HUES64 (cell line): ENCODE measurements around the gene OR2T10.
"Not testable (repeated sequence)": the region's sequence is repeated elsewhere in the genome, so short reads cannot be mapped to it uniquely, and the experiment has no call there.

Experiments used
- H3K27ac ChIP-seq: 2 replicates; pipeline ENCODE4 v1.7.0; 2013; ENCODE audit warnings: low read depth, low read length, inconsistent platforms
- H3K27me3 ChIP-seq: 2 replicates; pipeline ENCODE4 v1.6.1; 2013; ENCODE audit warnings: mild to moderate bottlenecking, low read length; ENCODE audit not compliant: insufficient read depth
- H3K36me3 ChIP-seq: 2 replicates; pipeline ENCODE4 v1.6.1; 2013; ENCODE audit warnings: mild to moderate bottlenecking, low read length; ENCODE audit not compliant: insufficient read depth
- H3K4me1 ChIP-seq: 2 replicates; pipeline ENCODE4 v1.6.1; 2013; ENCODE audit warnings: mild to moderate bottlenecking, low read length, moderate library complexity; ENCODE audit not compliant: insufficient read depth
- H3K4me3 ChIP-seq: 2 replicates; pipeline ENCODE4 v1.5.1; 2013; ENCODE audit warnings: mild to moderate bottlenecking, low read length, moderate library complexity
- H3K9ac ChIP-seq: 2 replicates; pipeline ENCODE4 v1.6.1; 2013; ENCODE audit warnings: mild to moderate bottlenecking, low read depth, low read length
- H3K9me3 ChIP-seq: 2 replicates; pipeline ENCODE4 v1.6.1; 2013; ENCODE audit warnings: low read depth, low read length; ENCODE audit not compliant: insufficient read depth
- WGBS: fragments of 150-250, 120-280 bp; methylation state at CpG from one replicate; pipeline ENCODE4 v1.1.7; 2013; ENCODE audit warnings: missing lambda C conversion rate; 5-methylcytosine and 5-hydroxymethylcytosine counted together

OR2T10 gene

DNA sequence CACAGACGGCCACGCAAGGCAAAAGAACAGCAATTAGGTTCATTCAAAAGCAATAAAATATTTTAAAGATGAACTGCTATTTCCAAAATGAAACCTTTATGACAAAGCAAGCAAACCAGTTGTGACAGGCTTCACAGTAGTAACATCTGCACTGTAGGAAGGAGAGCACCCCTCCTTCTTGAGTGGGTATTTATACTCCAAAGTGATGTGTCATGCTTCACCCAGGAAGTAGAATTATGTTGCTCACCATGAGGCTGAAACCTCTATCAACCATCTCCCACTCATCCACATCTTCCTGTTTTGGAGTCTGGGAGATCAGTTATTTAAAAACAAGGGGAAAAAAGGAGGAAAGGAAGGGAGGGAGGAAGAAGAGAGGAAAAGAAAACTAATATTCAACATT is 885 bp downstream of the OR2T10 start:
- H3K4me1 ChIP-seq, result no peaks in the 10 kb centered on the region
- peaks cover 91% of the 10 kb centered on the region for H3K9me3 ChIP-seq
- no peaks in the 10 kb centered on the region for H3K36me3 ChIP-seq
- H3K4me3 ChIP-seq, result no peak overlapping the region
- no peaks in the 10 kb centered on the region for H3K27me3 ChIP-seq
- 91% methylated on average over 2 of the region's 2 CpGs for WGBS
- no peak overlapping the region for H3K27ac ChIP-seq
- no peak overlapping the region for H3K9ac ChIP-seq

DNA sequence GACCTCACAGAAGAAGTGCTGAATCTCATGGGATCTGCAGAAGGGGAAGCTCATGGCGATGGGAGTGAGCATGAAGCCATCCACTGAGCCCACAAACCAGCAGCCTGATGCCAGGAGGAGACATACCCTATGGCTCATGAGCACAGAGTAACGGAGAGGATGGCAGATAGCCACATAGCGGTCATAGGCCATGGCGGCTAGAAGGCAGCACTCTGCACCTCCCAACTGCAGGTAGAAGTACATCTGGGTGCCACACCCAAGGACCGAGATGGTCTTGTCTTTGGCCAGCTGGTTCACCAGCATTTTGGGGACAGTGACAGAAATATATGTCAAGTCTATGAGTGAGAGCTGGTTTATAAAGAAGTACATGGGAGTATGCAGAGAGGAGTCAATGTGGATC is 4.3 kb downstream of the OR2T10 start:
- peaks cover 94% of the 10 kb centered on the region for H3K9me3 ChIP-seq
- H3K27me3 ChIP-seq, result no peaks in the 10 kb centered on the region
- WGBS, result 77% methylated on average over 5 of the region's 5 CpGs
- no peaks in the 10 kb centered on the region for H3K36me3 ChIP-seq
- H3K27ac ChIP-seq, result no peak overlapping the region
- H3K4me1 ChIP-seq, result no peaks in the 10 kb centered on the region
- H3K9ac ChIP-seq, result no peak overlapping the region
- H3K4me3 ChIP-seq, result no peak overlapping the region

DNA sequence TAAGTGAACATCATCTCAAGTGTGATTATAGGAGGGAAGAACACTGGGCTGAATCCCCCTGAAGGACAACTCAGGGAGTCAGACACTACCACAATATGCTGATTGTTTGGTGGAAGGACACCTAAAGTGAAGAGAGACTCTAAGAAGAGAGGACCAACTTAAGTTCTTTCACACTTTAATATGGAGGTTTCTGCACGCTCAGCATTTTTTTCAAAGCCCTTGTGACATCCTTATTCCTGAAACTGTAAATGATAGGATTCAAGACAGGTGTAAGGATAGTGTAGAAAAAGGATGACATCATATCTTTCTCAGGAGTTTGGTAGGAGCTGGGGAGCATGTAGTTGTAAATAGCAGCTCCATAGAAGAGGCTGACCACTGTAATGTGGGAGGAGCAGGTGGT is 4.8 kb downstream of the OR2T10 start:
- 63% methylated on average over 1 of the region's 1 CpG for WGBS
- H3K27ac ChIP-seq, result no peak overlapping the region
- no peak overlapping the region for H3K4me3 ChIP-seq
- no peaks in the 10 kb centered on the region for H3K4me1 ChIP-seq
- H3K9me3 ChIP-seq, result peaks cover 97% of the 10 kb centered on the region
- no peaks in the 10 kb centered on the region for H3K36me3 ChIP-seq
- no peak overlapping the region for H3K9ac ChIP-seq
- no peaks in the 10 kb centered on the region for H3K27me3 ChIP-seq

DNA sequence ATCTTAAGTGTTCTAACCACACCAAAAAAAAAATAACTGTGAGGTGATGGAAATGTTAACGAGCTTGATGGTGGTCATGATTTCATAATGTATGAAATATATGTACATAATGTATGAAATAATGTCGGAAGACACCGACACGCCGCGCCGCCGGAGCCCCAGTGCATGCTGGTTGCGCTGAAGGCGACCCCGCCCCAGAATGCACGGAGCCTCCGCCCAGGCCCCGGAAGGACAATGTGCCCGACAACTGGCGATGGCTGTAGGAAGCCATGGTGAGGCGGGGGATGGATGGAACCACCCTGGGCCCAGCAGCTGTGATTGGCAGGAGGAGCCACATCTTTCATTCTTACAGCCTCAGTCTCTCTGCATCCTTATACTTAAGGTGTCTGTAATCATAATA is 7.4 kb downstream of the OR2T10 start:
- H3K27me3 ChIP-seq, result no peaks in the 10 kb centered on the region
- no peaks in the 10 kb centered on the region for H3K4me1 ChIP-seq
- H3K4me3 ChIP-seq, result no peak overlapping the region
- peaks cover 99% of the 10 kb centered on the region for H3K9me3 ChIP-seq
- no peak overlapping the region for H3K27ac ChIP-seq
- 88% methylated on average over 17 of the region's 17 CpGs for WGBS
- H3K36me3 ChIP-seq, result no peaks in the 10 kb centered on the region
- no peak overlapping the region for H3K9ac ChIP-seq

DNA sequence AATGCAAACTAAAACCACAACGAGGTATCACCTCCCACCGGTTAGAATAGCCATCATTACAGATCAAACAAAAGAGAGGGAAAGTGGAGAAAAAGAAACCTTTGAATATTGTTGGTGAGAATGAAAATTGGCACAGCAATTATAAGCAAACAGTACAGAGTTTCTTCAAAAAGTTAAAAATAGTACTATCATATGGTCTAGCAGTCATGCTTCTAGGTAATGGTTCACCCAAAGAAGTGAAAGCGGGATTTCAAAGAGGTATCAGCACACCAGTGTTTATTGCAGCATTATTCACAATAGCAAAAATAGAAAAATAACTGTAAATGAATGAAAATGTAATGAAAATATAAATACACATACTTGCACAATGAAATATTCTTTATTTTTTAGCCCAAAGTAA is 8.2 kb downstream of the OR2T10 start:
- Histone ChIP-seq H3K36me3 (no peaks in the 10 kb centered on the region), H3K9ac (no peak overlapping the region), H3K27ac (no peak overlapping the region), H3K4me3 (no peak overlapping the region), H3K27me3 (no peaks in the 10 kb centered on the region), H3K4me1 (no peaks in the 10 kb centered on the region), H3K9me3 (peaks cover 98% of the 10 kb centered on the region)
- WGBS, result 56% methylated on average over 1 of the region's 3 CpGs

DNA sequence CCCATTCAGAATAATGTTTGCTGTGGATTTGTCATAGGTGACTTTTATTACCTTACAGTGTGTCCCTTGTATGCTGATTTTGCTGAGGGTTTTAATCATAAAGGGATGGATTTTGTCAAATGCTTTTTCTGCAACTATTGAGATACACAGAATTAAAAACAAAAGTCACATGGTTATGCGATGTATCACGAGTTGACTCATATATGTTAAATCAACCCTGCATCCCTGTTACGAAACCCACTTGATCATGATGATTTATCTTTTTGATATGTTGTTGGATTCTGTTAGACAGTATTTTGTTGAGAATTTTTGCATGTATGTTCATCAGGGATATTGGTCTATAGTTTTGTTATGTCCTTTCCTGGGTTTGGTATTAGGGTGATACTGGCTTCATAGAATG is 12.2 kb downstream of the OR2T10 start:
- H3K4me3 ChIP-seq, result no peak overlapping the region
- peaks cover 89% of the 10 kb centered on the region for H3K9me3 ChIP-seq
- H3K36me3 ChIP-seq, result no peaks in the 10 kb centered on the region
- H3K9ac ChIP-seq, result no peak overlapping the region
- WGBS, result 84% methylated on average over 3 of the region's 3 CpGs
- H3K27ac ChIP-seq, result no peak overlapping the region
- H3K4me1 ChIP-seq, result no peaks in the 10 kb centered on the region
- no peaks in the 10 kb centered on the region for H3K27me3 ChIP-seq

DNA sequence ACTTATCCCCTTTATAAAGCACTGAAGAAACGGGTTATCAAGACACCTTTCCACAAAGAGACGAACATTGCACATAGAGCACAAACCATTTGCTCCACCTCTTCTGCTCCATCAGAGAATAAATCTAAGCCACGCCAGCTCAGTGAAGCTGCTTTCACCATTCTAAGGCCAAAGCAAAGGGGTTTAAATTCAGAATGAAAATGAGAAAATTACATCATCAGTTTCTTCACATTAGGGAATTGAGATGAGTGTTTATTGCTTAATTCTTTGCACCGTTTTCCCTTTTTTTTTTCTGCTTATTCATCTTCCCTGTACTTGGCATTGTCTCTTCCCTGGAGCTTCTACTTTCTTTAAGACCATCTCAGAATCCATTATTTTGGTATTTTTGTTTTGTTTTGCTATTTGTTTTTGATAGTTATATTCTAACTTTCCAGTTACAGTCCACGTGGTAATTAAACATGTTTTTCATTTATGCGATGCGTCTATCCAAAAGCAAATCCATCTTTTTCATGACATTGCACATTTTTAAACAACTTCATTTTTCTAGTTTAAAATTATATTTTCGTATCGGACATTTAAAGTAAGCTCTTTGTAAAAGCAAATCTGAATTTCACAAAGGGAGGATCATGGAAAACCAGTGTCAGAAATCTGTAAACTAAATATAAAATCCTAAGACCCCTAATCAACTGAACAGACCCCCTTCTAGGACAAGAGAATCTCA is 21.1 kb downstream of the OR2T10 start:
- 76% methylated on average over 8 of the region's 9 CpGs for WGBS
- Histone ChIP-seq H3K36me3 (no peaks in the 10 kb centered on the region), H3K27ac (no peak overlapping the region), H3K9me3 (peaks cover 45% of the 10 kb centered on the region), H3K4me3 (no peak overlapping the region), H3K9ac (no peak overlapping the region), H3K27me3 (no peaks in the 10 kb centered on the region), H3K4me1 (no peaks in the 10 kb centered on the region)

DNA sequence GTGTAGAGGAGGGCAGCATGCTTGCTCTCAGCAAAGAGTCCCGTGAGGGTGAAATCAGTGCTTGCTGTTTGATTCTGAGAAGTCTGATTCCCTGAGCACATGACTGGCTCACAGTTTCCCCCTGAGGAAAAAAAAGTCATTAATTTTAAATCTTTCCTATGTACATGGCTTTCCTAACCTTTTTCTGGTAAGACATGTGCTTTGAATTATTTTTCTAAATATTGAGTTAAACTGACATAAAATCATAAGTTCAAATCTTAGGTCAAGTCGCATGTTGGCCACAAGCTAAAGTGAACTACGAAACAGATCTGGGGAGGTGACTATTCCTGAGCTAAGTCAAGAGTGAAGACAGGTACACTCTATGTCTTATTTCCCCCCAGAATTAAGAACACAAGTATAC is 22.8 kb downstream of the OR2T10 start, which contains the start of gene OR2T34:
OR2T34 (minus strand) TSS at position 101 of the 400 bp plus-strand sequence; CDS start at position 101, 0 bp downstream.
- WGBS, result 73% methylated on average over 2 of the region's 3 CpGs
- not testable (repeated sequence) for H3K4me3 ChIP-seq

DNA sequence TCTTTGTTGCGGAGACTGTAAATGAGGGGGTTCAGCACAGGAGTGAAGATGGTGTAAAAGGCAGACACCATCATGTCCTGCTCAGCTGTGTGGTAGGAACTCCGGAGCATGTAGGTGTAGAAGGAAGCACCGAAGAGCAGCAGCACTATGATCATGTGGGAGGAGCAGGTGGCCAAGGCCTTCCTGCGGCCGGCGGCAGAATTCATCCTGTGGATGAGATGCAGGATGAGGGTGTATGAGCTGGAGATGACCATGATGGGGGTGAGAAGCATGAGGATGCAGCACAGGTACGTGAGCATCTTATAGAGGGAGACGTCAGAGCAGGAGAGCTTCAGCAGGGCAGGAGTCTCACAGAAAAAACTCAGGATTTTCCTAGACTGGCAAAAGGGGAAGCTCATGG is 23.6 kb downstream of the OR2T10 start:
- 76% methylated on average over 3 of the region's 8 CpGs for WGBS
- H3K9me3 ChIP-seq, result peaks cover 29% of the 10 kb centered on the region
- H3K27ac ChIP-seq, H3K36me3 ChIP-seq, H3K4me1 ChIP-seq, H3K9ac ChIP-seq, H3K27me3 ChIP-seq, H3K4me3 ChIP-seq: not testable (repeated sequence)

More for the DNA sequence above, 22.8 kb downstream of the OR2T10 start, which contains the start of gene OR2T34:
- peaks cover 32% of the 10 kb centered on the region for H3K9me3 ChIP-seq
- H3K27ac ChIP-seq, H3K9ac ChIP-seq, H3K4me1 ChIP-seq, H3K27me3 ChIP-seq, H3K36me3 ChIP-seq: not testable (repeated sequence)

DNA sequence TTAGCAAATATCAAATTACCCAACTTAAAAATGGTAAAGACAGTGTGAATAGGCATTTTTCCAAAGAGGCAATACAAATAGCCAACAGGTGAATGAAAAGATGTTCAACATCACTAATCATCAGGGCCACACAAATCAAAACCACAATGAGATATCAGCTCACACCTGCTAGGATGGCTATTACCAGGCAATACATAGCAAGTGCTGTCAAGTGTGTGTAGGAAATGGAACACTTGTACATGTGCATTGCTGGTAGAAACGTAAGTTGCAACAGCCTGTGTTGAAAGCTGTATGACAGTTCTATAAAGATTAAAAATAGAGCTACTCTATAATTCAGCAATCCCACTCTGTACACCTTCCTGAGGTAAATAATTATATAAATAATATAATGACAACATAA is 25.5 kb downstream of the OR2T10 start:
- not testable (repeated sequence) for H3K4me1 ChIP-seq, H3K9ac ChIP-seq, H3K27me3 ChIP-seq, H3K36me3 ChIP-seq, H3K27ac ChIP-seq, H3K4me3 ChIP-seq
- WGBS, result no CpG with 5 or more reads among the region's 1 CpG
- H3K9me3 ChIP-seq, result peaks cover 19% of the 10 kb centered on the region

DNA sequence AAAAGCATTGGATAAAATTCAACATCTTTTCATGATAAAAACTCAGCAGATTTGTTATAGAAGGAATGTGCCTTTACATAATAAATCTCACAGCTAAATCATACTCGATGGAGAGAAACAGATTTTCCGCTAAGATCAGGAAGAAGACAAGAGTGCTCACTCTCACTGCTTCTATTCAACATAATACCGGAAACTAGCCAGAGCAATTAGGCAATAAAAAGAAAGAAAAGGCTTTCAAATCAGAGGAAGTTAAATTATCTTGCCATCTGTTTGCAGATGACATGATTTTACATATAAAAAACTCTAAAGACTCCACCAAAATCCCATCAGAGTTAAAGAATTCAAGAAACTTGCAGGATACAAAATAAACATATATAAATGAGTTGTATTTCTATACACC is 26.7 kb downstream of the OR2T10 start:
- H3K27me3 ChIP-seq, H3K4me1 ChIP-seq, H3K27ac ChIP-seq, H3K9ac ChIP-seq, H3K36me3 ChIP-seq, H3K4me3 ChIP-seq: not testable (repeated sequence)
- H3K9me3 ChIP-seq, result peaks cover 14% of the 10 kb centered on the region
- 100% methylated on average over 2 of the region's 3 CpGs for WGBS

DNA sequence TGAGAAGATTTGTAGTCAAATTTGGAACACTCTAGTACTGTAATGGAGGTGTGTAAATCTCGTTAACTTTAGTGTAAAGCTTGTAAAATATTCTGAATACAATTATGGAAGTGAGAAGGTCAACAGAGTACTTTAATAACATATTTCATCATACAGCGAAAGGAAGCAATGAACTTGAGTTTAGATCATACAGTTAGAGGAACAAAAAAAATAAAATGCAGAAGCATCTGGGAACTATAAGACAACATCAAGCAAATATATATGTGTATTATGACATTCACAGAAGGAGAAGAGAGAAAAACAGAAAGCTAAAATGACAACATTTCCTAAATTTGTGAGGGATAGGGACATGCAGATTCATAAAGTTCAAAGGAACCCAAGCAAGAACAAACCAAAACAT is 28.5 kb downstream of the OR2T10 start:
- H3K4me1 ChIP-seq, H3K27me3 ChIP-seq: not testable (repeated sequence)
- WGBS, result 33% methylated on average over 1 of the region's 2 CpGs

More for the DNA sequence above, 28.5 kb downstream of the OR2T10 start:
- H3K27ac ChIP-seq, H3K4me3 ChIP-seq, H3K36me3 ChIP-seq, H3K9ac ChIP-seq: not testable (repeated sequence)
- peaks cover 23% of the 10 kb centered on the region for H3K9me3 ChIP-seq
